HepG2 (cell line): ENCODE measurements around the gene CD3D. TPM values are rescaled to one million over a fixed set of nuclear protein-coding genes. Genes with fewer than 3 reads are reported as not detected.
"Not testable (repeated sequence)": the region's sequence is repeated elsewhere in the genome, so short reads cannot be mapped to it uniquely, and the experiment has no call there.

Experiments
- ATAC-seq: fragments of 200-7000 bp; cut with Tn5 transposase; 3 replicates; pipeline ENCODE4 v1.9.1; 2020; ENCODE audit warnings: mild to moderate bottlenecking, moderate library complexity
- BruUV-seq: library from RNA; stranded (reverse); fragments of 400-500 nt; replicated peaks from 2 replicates; lab custom pipeline; 2021; lab: Mats Ljungman, UMichigan
- CTCF ChIA-PET: fragments of 300-600 bp; formaldehyde crosslinking; extraction: SDS; loops from one replicate; lab custom pipeline; 2021; ENCODE audit warnings: low total read pairs, inconsistent platforms, low intra/inter-chr PET ratio; lab: Yijun Ruan, JAX
- POLR2A ChIA-PET: fragments of 350-600 bp; sonication (Branson Sonifier 250); formaldehyde crosslinking; loops from one replicate; lab custom pipeline; 2020; ENCODE audit warnings: antibody characterized with exemption, inconsistent platforms; lab: Yijun Ruan, JAX
- DNase-seq: peaks from one replicate; pipeline ENCODE4 v3.0.0-alpha.2; 2015; ENCODE audit warnings: low spot score
- FAIRE-seq: peaks from 3 replicates; lab custom pipeline; 2011; peaks lifted over from hg19 to GRCh38; lab: Jason Lieb, UNC
- H2AFZ ChIP-seq: one replicate; pipeline ENCODE4 v1.6.1; 2011; ENCODE audit warnings: low read length, inconsistent platforms
- H3K27ac ChIP-seq: fragments of 300-600 bp; 3 replicates; pipeline ENCODE4 v1.8.0; 2011; ENCODE audit warnings: mixed run types, mild to moderate bottlenecking, mixed read lengths, low read length, inconsistent platforms; ENCODE audit not compliant: insufficient read depth; ENCODE audit errors: extremely low read length
- H3K27me3 ChIP-seq, 2 experiments: fragments of 200-600 bp in 1 of 2; 2 replicates in 1 of 2; 3 replicates in 1 of 2; pipeline versions ENCODE4 v1.6.0 to v1.8.0; 2011; ENCODE audit warnings: low read length in 2 of 2, mild to moderate bottlenecking in 2 of 2, moderate library complexity in 2 of 2, inconsistent platforms in 1 of 2; ENCODE audit not compliant: insufficient read depth in 2 of 2, control insufficient read depth in 1 of 2
- H3K36me3 ChIP-seq, 2 experiments: fragments of 200-600 bp in 1 of 2; replicated peaks in 1 of 2; 2 replicates in 1 of 2; 3 replicates in 1 of 2; pipeline versions ENCODE4 v1.5.1 to v1.8.0; 2011; ENCODE audit warnings: low read length in 2 of 2, inconsistent platforms in 1 of 2; ENCODE audit not compliant: insufficient read depth in 2 of 2, control insufficient read depth in 1 of 2
- H3K4me1 ChIP-seq: 2 replicates; pipeline ENCODE4 v1.5.1; 2012; ENCODE audit warnings: low read length, inconsistent platforms; ENCODE audit not compliant: insufficient read depth
- H3K4me2 ChIP-seq: 2 replicates; pipeline ENCODE4 v1.6.0; 2011; ENCODE audit warnings: low read depth, low read length, inconsistent platforms
- H3K4me3 ChIP-seq, 3 experiments: fragments of 200-600 bp in 1 of 3; sonication (generic), shearing (Covaris generic) in 1 of 3; replicated peaks in 1 of 3; 2 replicates each; pipeline ENCODE4 v1.5.1; 2011 to 2016; ENCODE audit warnings: low read length in 3 of 3, inconsistent platforms in 2 of 3, low read depth in 2 of 3, mild to moderate bottlenecking in 2 of 3, control low read depth in 1 of 3, mixed read lengths in 1 of 3; ENCODE audit not compliant: insufficient read depth in 1 of 3
- H3K79me2 ChIP-seq: one replicate; pipeline ENCODE4 v1.6.1; 2011; ENCODE audit warnings: low read length, inconsistent platforms; ENCODE audit not compliant: insufficient read depth
- H3K9ac ChIP-seq: 2 replicates; pipeline ENCODE4 v1.6.0; 2011; ENCODE audit warnings: mild to moderate bottlenecking, low read depth, low read length, inconsistent platforms; ENCODE audit not compliant: insufficient read depth
- H3K9me3 ChIP-seq: 2 replicates; pipeline ENCODE4 v1.5.1; 2012; ENCODE audit warnings: mild to moderate bottlenecking, low read length
- H4K20me1 ChIP-seq: 2 replicates; pipeline ENCODE4 v1.6.0; 2011; ENCODE audit warnings: inconsistent platforms, mild to moderate bottlenecking, low read length, moderate library complexity; ENCODE audit not compliant: insufficient read depth
- WGBS: methylation state at CpG from one replicate; pipeline ENCODE4 v1.1.6; 2017; ENCODE audit warnings: low lambda C conversion rate; 5-methylcytosine and 5-hydroxymethylcytosine counted together
- in situ Hi-C: cut with HindIII; loops from 2 replicates; pipeline ENCODE4 v1.10.0; 2017; ENCODE audit warnings: low pct_unique_long_range_greater_than_20kb; ENCODE audit not compliant: extremely low pct_ligation_motif_present
- intact Hi-C: fragments of 100-400 bp; cut with micrococcal nuclease; formaldehyde crosslinking; loops from one replicate; pipeline ENCODE4 v1.10.0; 2022; ENCODE audit not compliant: unreplicated experiment
- polyA plus RNA-seq, 8 experiments: library from polyadenylated mRNA; depleted of rRNA in 3 of 8; stranded (reverse) in 7 of 8; unstranded in 1 of 8; fragments of >200 nt; fragmentation: Illumina TruSeq in 4 of 8; extraction: Trizol in 4 of 8; gene quantifications; 2 replicates each; pipeline versions ENCODE4 v1.2.1 to v1.2.3, GENCODE V29; 2011 to 2016; ENCODE audit warnings: low read depth in 4 of 8, missing spikeins in 1 of 8, mixed read lengths in 1 of 8; ENCODE audit not compliant: insufficient read depth in 1 of 8
- total RNA-seq, 5 experiments: library from RNA; depleted of rRNA; stranded (reverse); fragments of >200 nt; fragmentation: Illumina TruSeq; extraction: Trizol; gene quantifications; 2 replicates each; pipeline ENCODE4 v1.2.3, GENCODE V29; 2016; ENCODE audit warnings: low read depth in 1 of 5
- TF ChIP-seq, protein P1 (sequence below): sonication (generic); formaldehyde crosslinking; IDR thresholded peaks from 2 replicates; pipeline ENCODE4 v1.5.0; 2020; ENCODE audit warnings: mild to moderate bottlenecking, missing genetic modification reagents
- TF ChIP-seq, protein P2 (sequence below): sonication (generic); formaldehyde crosslinking; IDR thresholded peaks from 2 replicates; pipeline ENCODE4 v1.4.0; 2020; ENCODE audit warnings: missing genetic modification reagents, borderline replicate concordance

Gene CD3D
- total and polyA plus RNA-seq, 2 of the 13 experiments (the other 11 are each of a cell fraction or from before 2014, with no cell fraction given) = 0.66 to 6.6 TPM

- TF ChIP-seq, protein P1, sequence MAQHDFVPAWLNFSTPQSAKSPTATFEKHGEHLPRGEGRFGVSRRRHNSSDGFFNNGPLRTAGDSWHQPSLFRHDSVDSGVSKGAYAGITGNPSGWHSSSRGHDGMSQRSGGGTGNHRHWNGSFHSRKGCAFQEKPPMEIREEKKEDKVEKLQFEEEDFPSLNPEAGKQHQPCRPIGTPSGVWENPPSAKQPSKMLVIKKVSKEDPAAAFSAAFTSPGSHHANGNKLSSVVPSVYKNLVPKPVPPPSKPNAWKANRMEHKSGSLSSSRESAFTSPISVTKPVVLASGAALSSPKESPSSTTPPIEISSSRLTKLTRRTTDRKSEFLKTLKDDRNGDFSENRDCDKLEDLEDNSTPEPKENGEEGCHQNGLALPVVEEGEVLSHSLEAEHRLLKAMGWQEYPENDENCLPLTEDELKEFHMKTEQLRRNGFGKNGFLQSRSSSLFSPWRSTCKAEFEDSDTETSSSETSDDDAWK (CRISPR knock-in tag) = no peak
- TF ChIP-seq, protein P2, sequence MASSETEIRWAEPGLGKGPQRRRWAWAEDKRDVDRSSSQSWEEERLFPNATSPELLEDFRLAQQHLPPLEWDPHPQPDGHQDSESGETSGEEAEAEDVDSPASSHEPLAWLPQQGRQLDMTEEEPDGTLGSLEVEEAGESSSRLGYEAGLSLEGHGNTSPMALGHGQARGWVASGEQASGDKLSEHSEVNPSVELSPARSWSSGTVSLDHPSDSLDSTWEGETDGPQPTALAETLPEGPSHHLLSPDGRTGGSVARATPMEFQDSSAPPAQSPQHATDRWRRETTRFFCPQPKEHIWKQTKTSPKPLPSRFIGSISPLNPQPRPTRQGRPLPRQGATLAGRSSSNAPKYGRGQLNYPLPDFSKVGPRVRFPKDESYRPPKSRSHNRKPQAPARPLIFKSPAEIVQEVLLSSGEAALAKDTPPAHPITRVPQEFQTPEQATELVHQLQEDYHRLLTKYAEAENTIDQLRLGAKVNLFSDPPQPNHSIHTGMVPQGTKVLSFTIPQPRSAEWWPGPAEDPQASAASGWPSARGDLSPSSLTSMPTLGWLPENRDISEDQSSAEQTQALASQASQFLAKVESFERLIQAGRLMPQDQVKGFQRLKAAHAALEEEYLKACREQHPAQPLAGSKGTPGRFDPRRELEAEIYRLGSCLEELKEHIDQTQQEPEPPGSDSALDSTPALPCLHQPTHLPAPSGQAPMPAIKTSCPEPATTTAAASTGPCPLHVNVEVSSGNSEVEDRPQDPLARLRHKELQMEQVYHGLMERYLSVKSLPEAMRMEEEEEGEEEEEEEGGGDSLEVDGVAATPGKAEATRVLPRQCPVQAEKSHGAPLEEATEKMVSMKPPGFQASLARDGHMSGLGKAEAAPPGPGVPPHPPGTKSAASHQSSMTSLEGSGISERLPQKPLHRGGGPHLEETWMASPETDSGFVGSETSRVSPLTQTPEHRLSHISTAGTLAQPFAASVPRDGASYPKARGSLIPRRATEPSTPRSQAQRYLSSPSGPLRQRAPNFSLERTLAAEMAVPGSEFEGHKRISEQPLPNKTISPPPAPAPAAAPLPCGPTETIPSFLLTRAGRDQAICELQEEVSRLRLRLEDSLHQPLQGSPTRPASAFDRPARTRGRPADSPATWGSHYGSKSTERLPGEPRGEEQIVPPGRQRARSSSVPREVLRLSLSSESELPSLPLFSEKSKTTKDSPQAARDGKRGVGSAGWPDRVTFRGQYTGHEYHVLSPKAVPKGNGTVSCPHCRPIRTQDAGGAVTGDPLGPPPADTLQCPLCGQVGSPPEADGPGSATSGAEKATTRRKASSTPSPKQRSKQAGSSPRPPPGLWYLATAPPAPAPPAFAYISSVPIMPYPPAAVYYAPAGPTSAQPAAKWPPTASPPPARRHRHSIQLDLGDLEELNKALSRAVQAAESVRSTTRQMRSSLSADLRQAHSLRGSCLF (CRISPR knock-in tag) = no peak
These were observed 32.2 kb downstream of the CD3D start (continued) for GRCh38 chr11:118310271-118310670.

GRCh38 chr11:118308995-118309528 lies 33.4 kb downstream of the CD3D start:
- in situ Hi-C loops, BruUV-seq: not testable (repeated sequence)

More at GRCh38 chr11:118308995-118309528, 33.4 kb downstream of the CD3D start:
- H3K79me2 ChIP-seq, H4K20me1 ChIP-seq, CTCF ChIA-PET, H3K4me2 ChIP-seq, H3K36me3 ChIP-seq, DNase-seq, H3K4me3 ChIP-seq, H3K9ac ChIP-seq, FAIRE-seq, H3K27ac ChIP-seq, ATAC-seq, H2AFZ ChIP-seq, intact Hi-C loops, H3K4me1 ChIP-seq, H3K9me3 ChIP-seq, POLR2A ChIA-PET: not testable (repeated sequence)
- H3K27me3 ChIP-seq = peaks cover 2 to 42% of the 10 kb centered on the region in 2 experiments; a peak in 4 of 5 replicates
- WGBS = 22% methylated on average over 5 of the region's 5 CpGs
